GM06990 (cell line): ENCODE results near the gene PITPNM2.

ENCODE experiments used
- DNase-seq: peaks from one replicate; pipeline ENCODE4 v3.0.0-alpha.2; 2011; ENCODE audit not compliant: insufficient read length; ENCODE audit errors: extremely low read depth
- H3K27me3 ChIP-seq: replicated peaks from 2 replicates; pipeline ENCODE4 v1.6.0; 2011; ENCODE audit warnings: low read length; ENCODE audit not compliant: control insufficient read depth, insufficient read depth
- H3K36me3 ChIP-seq: 2 replicates; pipeline ENCODE4 v1.5.1; 2011; ENCODE audit warnings: low read length; ENCODE audit not compliant: control insufficient read depth, insufficient read depth
- H3K4me3 ChIP-seq: replicated peaks from 2 replicates; pipeline ENCODE4 v1.5.1; 2011; ENCODE audit warnings: low read depth, mild to moderate bottlenecking, control low read depth, low read length
- CTCF ChIP-seq: IDR thresholded peaks from 2 replicates; pipeline ENCODE4 v1.5.1; 2011; ENCODE audit warnings: low read length, control low read depth, mild to moderate bottlenecking, inconsistent platforms; ENCODE audit not compliant: insufficient read depth, poor library complexity, severe bottlenecking

The PITPNM2 gene

GRCh38 chr12:123160801-123161487 lies 10.1 kb upstream of the PITPNM2 start:
- Histone ChIP-seq H3K36me3 (peaks cover 3% of the 10 kb centered on the region; the same call in 1 of the 2 replicates), H3K4me3 (no peak overlapping the region), H3K27me3 (no peaks in the 10 kb centered on the region)
- TF ChIP-seq CTCF, result no peak
- DNase-seq, result no peak

GRCh38 chr12:123153906-123154305 lies 3.0 kb upstream of the PITPNM2 start:
- H3K36me3 ChIP-seq, result peaks cover 2% of the 10 kb centered on the region; the same call in 1 of the 2 replicates
- H3K27me3 ChIP-seq, result 0 out of 2 replicates have a peak, but pooled peaks cover under 1% of the 10 kb centered on the region
- H3K4me3 ChIP-seq, result no peak overlapping the region
- no peak for DNase-seq
- no peak for TF ChIP-seq CTCF

- no peak for TF ChIP-seq CTCF
- no peak for DNase-seq
- peaks cover 2% of the 10 kb centered on the region; the same call in 1 of the 2 replicates for H3K36me3 ChIP-seq
- H3K27me3 ChIP-seq, result 0 out of 2 replicates have a peak, but pooled peaks cover 1% of the 10 kb centered on the region
- H3K4me3 ChIP-seq, result no peak overlapping the region
Observed at GRCh38 chr12:123152833-123153232, 1.9 kb upstream of the PITPNM2 start.

GRCh38 chr12:123151457-123152454 lies 866 bp upstream of the PITPNM2 start:
- Histone ChIP-seq H3K27me3 (0 out of 2 replicates have a peak, but pooled peaks cover 1% of the 10 kb centered on the region), H3K36me3 (peaks cover 2% of the 10 kb centered on the region; the same call in 1 of the 2 replicates), H3K4me3 (peak overlapping the region; percentile 56)
- TF ChIP-seq CTCF, result no peak
- DNase-seq, result no peak

DNA sequence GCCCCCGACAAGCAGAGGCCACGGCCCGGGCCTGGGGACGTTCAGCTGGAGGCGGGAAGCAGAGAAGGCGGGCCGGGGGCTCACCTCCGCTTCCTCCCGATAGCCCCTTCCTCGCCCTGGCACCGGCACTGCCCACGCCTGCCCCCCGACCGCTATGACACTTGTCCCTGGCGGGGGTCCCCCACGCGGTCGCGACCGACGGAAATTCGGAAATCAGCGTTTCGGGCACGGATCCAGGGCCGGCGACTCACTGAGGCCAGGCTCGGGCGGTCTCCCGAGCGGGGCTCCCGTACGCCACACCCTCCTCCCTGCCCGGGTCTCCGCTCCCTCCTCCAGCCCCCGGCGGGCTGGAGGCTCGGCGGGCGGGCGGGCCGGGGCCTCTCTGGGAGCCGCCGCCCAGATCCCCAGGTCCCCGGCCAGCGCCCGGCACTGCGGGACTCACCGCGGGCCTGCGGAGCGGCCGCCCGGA lies 581 bp downstream of the PITPNM2 start:
- H3K36me3 ChIP-seq, result no peaks in the 10 kb centered on the region
- 0 out of 2 replicates have a peak, but pooled peaks cover 1% of the 10 kb centered on the region for H3K27me3 ChIP-seq
- no peak for TF ChIP-seq CTCF
- no peak for DNase-seq
- H3K4me3 ChIP-seq, result peak overlapping the region; percentile 49
